ENCODE results near the gene RALGDS.
A peak's percentile ranks its signal among the peaks of the same experiment; 100 is the strongest.

The RALGDS gene

GRCh38 chr9:133065070-133065388, 56.0 kb downstream of the RALGDS start:
- ChIA-PET POLR2A (no interaction called here), CTCF (interaction anchor here (1.2 kb wide), 1 partner anchor 78 kb away, joined by 3 read pairs; no protein-coding TSS in a partner anchor)
- H3K36me3 ChIP-seq (ENCODE audit: control insufficient read depth in 2 of 2, insufficient read depth in 1 of 2, low read length in 2 of 2), result peaks cover 0 to 4% of the 10 kb centered on the region in 2 experiments; a peak in 1 of 3 replicates
- no peak overlapping the region for H3K27ac ChIP-seq (ENCODE audit: extremely low read depth, low read depth, low read length)
- H3K4me3 ChIP-seq (ENCODE audit: low read depth, low read length), result no peak overlapping the region
- H3K9me3 ChIP-seq (ENCODE audit: control insufficient read depth, insufficient read depth, low read depth, low read length), result no peaks in the 10 kb centered on the region
- peaks cover 2% of the 10 kb centered on the region; the same call in 1 of the 2 replicates for H3K4me1 ChIP-seq (ENCODE audit: control insufficient read depth, insufficient read depth, low read length)
- no peak for TF ChIP-seq ZEB2 (tag by site-specific recombination; IDR thresholded peaks at IDR 0.05)

GRCh38 chr9:133064241-133065069, 56.6 kb downstream of the RALGDS start:
- H3K36me3 ChIP-seq (ENCODE audit: control insufficient read depth in 2 of 2, insufficient read depth in 1 of 2, low read length in 2 of 2), result peaks cover 0 to 4% of the 10 kb centered on the region in 2 experiments; a peak in 1 of 3 replicates
- ChIA-PET POLR2A (no interaction called here), CTCF (interaction anchor here (1.2 kb wide), 1 partner anchor 79 kb away, joined by 3 read pairs; no protein-coding TSS in a partner anchor)
- no peak overlapping the region for H3K27ac ChIP-seq (ENCODE audit: extremely low read depth, low read depth, low read length)
- peaks cover 6% of the 10 kb centered on the region; the same call in 1 of the 2 replicates for H3K4me1 ChIP-seq (ENCODE audit: control insufficient read depth, insufficient read depth, low read length)
- TF ChIP-seq ZNF398 (tag by site-specific recombination; IDR thresholded peaks at IDR 0.05), result no peak
- no peak for TF ChIP-seq ZNF416 (tag by site-specific recombination; IDR thresholded peaks at IDR 0.05)
- TF ChIP-seq ZNF585B (tag by site-specific recombination; IDR thresholded peaks at IDR 0.05), result no peak
- H3K9me3 ChIP-seq (ENCODE audit: control insufficient read depth, insufficient read depth, low read depth, low read length), result no peaks in the 10 kb centered on the region
- H3K4me3 ChIP-seq (ENCODE audit: low read depth, low read length), result no peak overlapping the region

- H3K9me3 ChIP-seq (ENCODE audit: control insufficient read depth, insufficient read depth, low read depth, low read length), result no peaks in the 10 kb centered on the region
- peaks cover 0 to 4% of the 10 kb centered on the region in 2 experiments; a peak in 1 of 3 replicates for H3K36me3 ChIP-seq (ENCODE audit: control insufficient read depth in 2 of 2, insufficient read depth in 1 of 2, low read length in 2 of 2)
- peaks cover 6% of the 10 kb centered on the region; the same call in 1 of the 2 replicates for H3K4me1 ChIP-seq (ENCODE audit: control insufficient read depth, insufficient read depth, low read length)
- POLR2A ChIA-PET, result interaction anchor here (0.6 kb wide), 1 partner anchor 284 kb away, joined by 7 read pairs; the partner anchor contains the start of genes MED22 and RPL7A
- TF ChIP-seq ZBTB7A (tag by site-specific recombination; IDR thresholded peaks at IDR 0.05; ENCODE audit: low read depth), result no peak
- peak; percentile 31; the same call in 1 of the 2 replicates for TF ChIP-seq CTCF (tag by site-specific recombination; IDR thresholded peaks at IDR 0.05)
- no peak overlapping the region for H3K27ac ChIP-seq (ENCODE audit: extremely low read depth, low read depth, low read length)
- no peak overlapping the region for H3K4me3 ChIP-seq (ENCODE audit: low read depth, low read length)
- CTCF ChIA-PET, result interaction anchor here (0.7 to 1.2 kb wide), 2 partner anchors 80 to 650 kb away, joined by 3 read pairs; no protein-coding TSS in a partner anchor
Observed at GRCh38 chr9:133063500-133064231, 57.4 kb downstream of the RALGDS start.

- CTCF ChIA-PET, result interaction anchor here (0.7 kb wide), 1 partner anchor 650 kb away, joined by 3 read pairs; no protein-coding TSS in a partner anchor
- H3K27ac ChIP-seq (ENCODE audit: extremely low read depth, low read depth, low read length), result no peak overlapping the region
- H3K9me3 ChIP-seq (ENCODE audit: control insufficient read depth, insufficient read depth, low read depth, low read length), result no peaks in the 10 kb centered on the region
- H3K36me3 ChIP-seq (ENCODE audit: control insufficient read depth in 2 of 2, insufficient read depth in 1 of 2, low read length in 2 of 2), result peaks cover 0 to 6% of the 10 kb centered on the region in 2 experiments; a peak in 1 of 3 replicates
- POLR2A ChIA-PET, result interaction anchor here (0.6 kb wide), 1 partner anchor 285 kb away, joined by 7 read pairs; the partner anchor contains the start of genes MED22 and RPL7A
- no peak overlapping the region for H3K4me3 ChIP-seq (ENCODE audit: low read depth, low read length)
- H3K4me1 ChIP-seq (ENCODE audit: control insufficient read depth, insufficient read depth, low read length), result peaks cover 6% of the 10 kb centered on the region; the same call in 1 of the 2 replicates
- TF ChIP-seq ZNF350 (tag by site-specific recombination; IDR thresholded peaks at IDR 0.05) (no peak), TCF7L2 (IDR thresholded peaks at IDR 0.05; ENCODE audit: borderline replicate concordance, low read depth, low read length) (no peak), ZNF571 (tag by site-specific recombination; IDR thresholded peaks at IDR 0.05) (no peak), ZNF341 (tag by site-specific recombination; IDR thresholded peaks at IDR 0.05; ENCODE audit: low read depth) (no peak), PRDM1 (tag by site-specific recombination; IDR thresholded peaks at IDR 0.05) (no peak), ZNF692 (tag by site-specific recombination; IDR thresholded peaks at IDR 0.05) (no peak), ZNF362 (tag by site-specific recombination; IDR thresholded peaks at IDR 0.05) (no peak), ELK4 (IDR thresholded peaks at IDR 0.05; ENCODE audit: borderline replicate concordance, low read depth, low read length) (no peak), ZNF169 (tag by site-specific recombination; IDR thresholded peaks at IDR 0.05) (no peak)
Observed at GRCh38 chr9:133063159-133063499, 57.9 kb downstream of the RALGDS start.
